Smooth muscle cell of the brain vasculature (primary cell): ENCODE data around the gene ATG5.
A peak's percentile ranks its signal among the peaks of the same experiment; 100 is the strongest.
"Not testable (repeated sequence)": the region's sequence is repeated elsewhere in the genome, so short reads cannot be mapped to it uniquely, and the experiment has no call there.

Experiments used
- DNase-seq: peaks from one replicate; pipeline ENCODE4 v3.0.0-alpha.2; 2012; ENCODE audit warnings: low read depth, low spot score

Gene ATG5

GRCh38 chr6:106309766-106310373, 15.7 kb downstream of the ATG5 start:
- no peak for DNase-seq

- DNase-seq = no peak
Observed at GRCh38 chr6:106308985-106309384, 16.6 kb downstream of the ATG5 start.

- DNase-seq = no peak
Observed at GRCh38 chr6:106305740-106306139, 19.8 kb downstream of the ATG5 start.

GRCh38 chr6:106300944-106301343, 24.6 kb downstream of the ATG5 start:
- no peak for DNase-seq

GRCh38 chr6:106300020-106300780, 25.4 kb downstream of the ATG5 start:
- no peak for DNase-seq

GRCh38 chr6:106293116-106293515, 32.4 kb downstream of the ATG5 start:
- no peak for DNase-seq

- no peak for DNase-seq
Observed at GRCh38 chr6:106290954-106291353, 34.6 kb downstream of the ATG5 start.

- no peak for DNase-seq
Observed at GRCh38 chr6:106290032-106290431, 35.5 kb downstream of the ATG5 start.

- peak; percentile 10 for DNase-seq
Observed at GRCh38 chr6:106287215-106287614, 38.3 kb downstream of the ATG5 start.

- DNase-seq = no peak
Observed at GRCh38 chr6:106286746-106287145, 38.8 kb downstream of the ATG5 start.

- no peak for DNase-seq
Observed at GRCh38 chr6:106283481-106283880, 42.1 kb downstream of the ATG5 start.

GRCh38 chr6:106281661-106282060, 43.9 kb downstream of the ATG5 start:
- DNase-seq = no peak

GRCh38 chr6:106281088-106281487, 44.5 kb downstream of the ATG5 start:
- no peak for DNase-seq

- no peak for DNase-seq
Observed at GRCh38 chr6:106279179-106279578, 46.4 kb downstream of the ATG5 start.

- DNase-seq = no peak
Observed at GRCh38 chr6:106275692-106276091, 49.9 kb downstream of the ATG5 start.

GRCh38 chr6:106273087-106273486, 52.5 kb downstream of the ATG5 start:
- no peak for DNase-seq

GRCh38 chr6:106272287-106272686, 53.3 kb downstream of the ATG5 start:
- no peak for DNase-seq

- no peak for DNase-seq
Observed at GRCh38 chr6:106270414-106270813, 55.1 kb downstream of the ATG5 start.

- DNase-seq = not testable (repeated sequence)
Observed at GRCh38 chr6:106269268-106269919, 56.2 kb downstream of the ATG5 start.

GRCh38 chr6:106268500-106268899, 57.1 kb downstream of the ATG5 start:
- DNase-seq = not testable (repeated sequence)

GRCh38 chr6:106264433-106264832, 61.1 kb downstream of the ATG5 start:
- not testable (repeated sequence) for DNase-seq

GRCh38 chr6:106259748-106260147, 65.8 kb downstream of the ATG5 start:
- DNase-seq = not testable (repeated sequence)

GRCh38 chr6:106258726-106259125, 66.8 kb downstream of the ATG5 start:
- DNase-seq = no peak
